Measurements from ENCODE around the gene PLEKHA1. TPM values are rescaled to one million over a fixed set of nuclear protein-coding genes. Genes with fewer than 3 reads are reported as not detected.

The PLEKHA1 gene
- total RNA-seq, 1 experiment from 2014 or later, result 24.2 TPM

DNA sequence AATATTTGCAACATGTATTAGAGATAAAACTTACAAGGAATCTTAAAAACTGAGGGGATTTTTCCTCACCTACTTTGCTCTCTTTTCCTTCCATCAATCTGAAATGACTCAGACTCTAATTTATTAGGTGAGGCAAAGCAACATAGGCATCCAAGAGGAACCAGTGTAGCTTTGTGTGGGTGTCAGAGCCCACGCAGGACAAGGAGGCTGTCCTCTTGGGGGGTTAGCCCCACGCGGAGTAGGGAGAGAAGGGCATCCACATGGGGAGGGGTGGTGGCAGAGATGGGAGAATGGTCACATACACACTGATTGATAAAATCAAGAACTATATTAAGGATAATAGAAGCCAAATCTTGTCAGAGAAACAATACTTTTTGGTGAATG is 46.1 kb downstream of the PLEKHA1 start:
- no peak for DNase-seq (ENCODE audit: extremely low read depth, low read depth)

GRCh38 chr10:122421054-122421625 is 46.6 kb downstream of the PLEKHA1 start:
- DNase-seq (ENCODE audit: extremely low read depth, low read depth), result no peak

DNA sequence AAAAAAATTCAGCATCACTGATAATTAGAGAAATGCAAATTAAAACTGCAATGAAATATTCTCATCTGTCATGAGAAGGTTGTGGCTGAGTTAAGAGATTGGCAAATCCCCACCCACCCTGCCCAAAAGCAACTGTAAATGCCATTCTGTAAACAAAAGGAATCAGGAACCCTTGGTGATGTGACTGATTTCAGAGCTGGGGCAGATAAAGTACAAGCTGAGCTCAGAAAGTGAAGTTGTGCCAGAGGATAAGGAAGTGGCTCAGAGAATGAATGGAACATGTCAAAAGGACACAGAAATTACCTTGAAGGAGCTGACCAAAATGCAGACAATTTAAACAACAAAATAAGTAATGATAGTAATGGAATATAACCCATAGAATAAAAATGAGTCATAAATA is 47.2 kb downstream of the PLEKHA1 start:
- DNase-seq (ENCODE audit: extremely low read depth, low read depth), result no peak

- DNase-seq (ENCODE audit: extremely low read depth, low read depth), result no peak
Measured at GRCh38 chr10:122422266-122422989, 47.9 kb downstream of the PLEKHA1 start.

DNA sequence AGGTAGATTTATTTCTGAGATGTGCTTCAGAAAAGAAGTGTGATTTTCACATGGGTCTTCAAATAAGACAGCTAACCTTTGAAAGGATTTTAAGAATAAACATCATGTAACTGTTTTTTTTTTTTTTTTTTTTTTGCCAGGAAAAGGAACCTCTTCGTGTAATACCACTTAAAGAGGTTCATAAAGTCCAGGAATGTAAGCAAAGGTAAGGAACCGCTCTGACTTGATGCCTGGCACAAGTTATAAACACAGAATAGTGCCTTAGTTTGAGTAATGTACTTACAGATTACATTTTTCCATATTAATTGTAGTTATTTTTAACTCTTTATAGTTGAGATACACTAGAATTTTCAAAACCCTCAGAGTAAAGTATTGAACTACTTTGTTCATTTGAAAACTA is 49.6 kb downstream of the PLEKHA1 start:
- DNase-seq (ENCODE audit: extremely low read depth, low read depth), result no peak

DNA sequence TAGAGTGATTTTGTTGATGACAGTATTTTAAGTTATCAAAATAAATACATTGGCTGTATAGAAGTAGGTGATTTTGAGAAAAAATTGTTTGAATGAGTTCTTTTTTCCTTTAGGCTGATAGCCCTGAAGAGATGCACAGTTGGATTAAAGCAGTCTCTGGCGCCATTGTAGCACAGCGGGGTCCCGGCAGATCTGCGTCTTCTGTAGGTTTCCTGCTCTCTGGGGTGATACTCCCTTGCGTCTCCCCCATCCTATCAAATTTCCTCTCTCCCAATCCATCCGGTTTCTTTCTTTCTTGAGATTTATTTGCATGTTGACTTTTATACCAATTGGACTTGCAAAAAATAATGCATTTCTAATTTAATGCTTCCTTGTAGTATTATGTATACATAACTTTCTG is 52.3 kb downstream of the PLEKHA1 start:
- DNase-seq (ENCODE audit: extremely low read depth, low read depth), result no peak

- DNase-seq (ENCODE audit: extremely low read depth, low read depth), result no peak
Measured at GRCh38 chr10:122427280-122427679, 52.8 kb downstream of the PLEKHA1 start.

DNA sequence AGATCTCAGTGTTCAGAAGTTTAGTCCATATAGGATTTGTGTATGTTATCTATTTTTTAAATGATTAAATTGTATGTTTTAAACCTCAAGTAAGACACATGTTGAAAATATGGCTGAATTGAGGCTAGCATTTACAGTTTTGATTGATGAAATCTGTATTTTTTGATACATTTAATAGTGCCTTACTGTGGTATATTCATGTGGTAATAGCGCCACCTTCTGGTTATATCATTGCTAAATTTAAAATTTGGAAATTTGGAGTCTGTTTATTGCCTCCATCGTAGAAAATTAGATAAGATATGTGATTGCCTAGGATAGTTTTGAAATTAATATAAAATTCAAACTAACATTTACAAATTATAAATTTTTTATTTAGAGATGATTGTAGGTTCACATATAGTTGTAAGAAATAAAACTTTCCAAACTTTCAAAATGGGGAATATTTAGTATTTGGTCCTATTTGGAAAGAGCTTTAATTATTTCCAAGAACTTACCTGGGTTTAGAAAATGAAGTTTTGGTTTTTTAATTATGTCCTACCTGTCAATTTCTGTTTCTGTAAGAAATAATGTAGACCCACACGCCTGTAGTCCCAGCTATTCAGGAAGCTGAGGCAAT is 60.8 kb downstream of the PLEKHA1 start:
- DNase-seq (ENCODE audit: extremely low read depth, low read depth), result peak; percentile 48

- DNase-seq (ENCODE audit: extremely low read depth, low read depth), result no peak
Measured at GRCh38 chr10:122441961-122442360, 67.5 kb downstream of the PLEKHA1 start.

GRCh38 chr10:122445469-122445868 is 71.0 kb downstream of the PLEKHA1 start:
- no peak for DNase-seq (ENCODE audit: extremely low read depth, low read depth)

DNA sequence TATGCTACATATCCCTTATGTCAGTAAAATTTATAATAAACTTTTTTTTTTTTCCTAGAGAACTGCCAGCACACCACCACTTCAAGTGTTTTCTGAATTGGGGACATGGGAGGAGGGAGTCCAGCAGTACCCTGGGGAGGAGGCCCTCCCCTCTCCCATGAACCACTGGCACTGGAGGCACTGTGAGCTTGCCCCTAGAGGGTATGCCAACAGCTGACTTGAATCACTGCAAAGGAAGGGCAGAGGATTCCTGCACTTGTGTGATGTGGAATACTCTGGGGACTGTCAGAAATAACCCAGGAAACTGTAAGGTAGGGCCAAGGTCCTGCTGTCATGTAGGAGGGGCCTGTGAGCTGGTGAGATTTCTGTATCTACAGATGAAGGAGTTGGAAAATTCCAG is 71.4 kb downstream of the PLEKHA1 start:
- no peak for DNase-seq (ENCODE audit: extremely low read depth, low read depth)

- no peak for DNase-seq (ENCODE audit: extremely low read depth, low read depth)
Measured at GRCh38 chr10:122446668-122447423, 72.3 kb downstream of the PLEKHA1 start.

DNA sequence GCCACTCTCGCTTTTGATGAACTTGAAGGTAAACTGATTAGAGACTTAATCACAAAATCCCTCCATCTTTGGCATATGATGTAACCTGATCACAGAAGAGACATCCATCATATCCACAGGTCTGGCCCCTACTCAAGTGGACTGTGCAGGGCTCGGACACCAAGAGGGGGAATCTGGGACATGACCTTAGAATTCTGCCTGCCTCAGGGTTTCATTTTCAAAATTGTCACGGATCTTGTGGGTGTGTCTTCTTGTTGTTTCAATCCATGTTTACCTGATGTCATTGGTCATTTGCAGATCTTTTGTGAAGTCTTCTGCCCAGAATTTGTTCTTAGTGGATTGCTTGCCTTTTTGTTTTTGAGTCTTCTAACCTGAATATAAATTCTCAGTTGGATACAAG is 74.1 kb downstream of the PLEKHA1 start:
- no peak for DNase-seq (ENCODE audit: extremely low read depth, low read depth)

- no peak for DNase-seq (ENCODE audit: extremely low read depth, low read depth)
Measured at GRCh38 chr10:122449153-122449552, 74.6 kb downstream of the PLEKHA1 start.

- DNase-seq (ENCODE audit: extremely low read depth, low read depth), result no peak
Measured at GRCh38 chr10:122450353-122450990, 76.0 kb downstream of the PLEKHA1 start.

DNA sequence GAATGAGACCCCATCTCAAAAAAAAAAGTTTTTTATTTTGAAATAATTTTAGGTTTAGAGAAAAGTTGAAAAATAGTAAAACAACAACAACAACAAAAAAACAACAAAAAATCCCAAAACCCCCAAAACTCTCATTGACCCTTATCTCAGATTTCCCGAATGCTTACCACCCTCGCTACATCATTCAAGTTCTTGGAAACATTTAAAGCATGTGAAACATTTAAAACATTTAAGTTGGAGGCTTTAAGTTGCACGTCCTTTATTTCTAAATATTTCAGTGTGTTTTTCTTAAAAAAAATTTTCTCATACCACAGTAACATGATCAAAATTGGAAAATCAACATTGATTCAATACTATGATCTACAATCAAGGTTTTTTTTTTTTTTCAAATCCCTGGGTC is 79.6 kb downstream of the PLEKHA1 start:
- no peak for DNase-seq (ENCODE audit: extremely low read depth, low read depth)

DNA sequence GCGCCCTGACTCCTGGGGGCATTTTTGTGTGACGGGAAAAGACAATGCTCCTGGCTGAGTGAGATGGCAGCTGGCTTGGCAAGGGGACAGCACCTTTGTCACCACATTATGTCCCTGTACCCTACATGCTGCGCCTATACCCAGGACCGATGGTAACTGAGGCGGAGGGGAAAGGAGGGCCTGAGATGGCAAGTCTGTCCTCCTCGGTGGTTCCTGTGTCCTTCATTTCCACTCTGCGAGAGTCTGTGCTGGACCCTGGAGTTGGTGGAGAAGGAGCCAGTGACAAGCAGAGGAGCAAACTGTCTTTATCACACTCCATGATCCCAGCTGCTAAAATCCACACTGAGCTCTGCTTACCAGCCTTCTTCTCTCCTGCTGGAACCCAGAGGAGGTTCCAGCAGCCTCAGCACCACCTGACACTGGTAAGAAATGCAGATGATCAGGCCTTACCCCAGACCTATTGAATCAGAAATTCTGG is 80.1 kb downstream of the PLEKHA1 start, which contains the start of gene ARMS2:
Gene ARMS2 (plus strand): TSS at position 51 of the 478 bp plus-strand sequence. CDS start 75 bp downstream, at position 126.
- DNase-seq (ENCODE audit: extremely low read depth, low read depth), result no peak

DNA sequence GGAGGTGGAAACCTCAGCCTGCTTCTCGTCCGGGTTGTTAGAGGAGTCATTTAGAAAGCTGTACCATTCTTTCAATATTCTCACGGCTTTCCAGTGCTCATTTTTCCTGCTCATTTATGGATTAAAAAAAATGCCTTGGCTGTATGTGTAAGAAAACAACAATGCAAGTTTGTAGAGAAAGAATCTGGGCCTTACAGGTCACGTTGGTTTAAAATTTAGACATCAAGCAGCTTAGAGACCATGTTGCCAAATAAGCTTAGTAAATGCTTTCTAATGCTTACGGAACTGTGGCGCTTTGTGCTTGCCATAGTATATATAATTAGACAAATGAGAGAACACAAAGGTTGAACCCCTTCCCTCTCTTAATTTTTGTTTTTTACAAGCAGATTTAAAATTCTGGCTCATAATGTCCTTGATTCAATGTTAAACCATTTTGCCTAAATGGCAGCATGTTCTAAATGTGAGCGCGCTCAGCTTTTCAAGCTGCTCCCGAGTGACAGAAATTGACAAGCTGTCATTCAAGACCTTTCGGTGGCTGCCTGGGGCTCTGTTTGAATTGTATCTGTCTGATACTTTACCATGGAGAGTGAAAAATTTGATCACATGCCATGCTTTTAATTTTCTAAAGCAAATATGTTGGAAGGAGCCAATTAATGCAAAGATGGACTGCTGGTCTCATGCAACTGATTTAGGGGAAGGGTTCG is 81.0 kb downstream of the PLEKHA1 start:
- no peak for DNase-seq (ENCODE audit: extremely low read depth, low read depth)

GRCh38 chr10:122457934-122458333 is 83.4 kb downstream of the PLEKHA1 start:
- no peak for DNase-seq (ENCODE audit: extremely low read depth, low read depth)

- no peak for DNase-seq (ENCODE audit: extremely low read depth, low read depth)
Measured at GRCh38 chr10:122458693-122459092, 84.2 kb downstream of the PLEKHA1 start.
